ENCODE measurements around the gene ASAP2. TPM values are rescaled to one million over a fixed set of nuclear protein-coding genes. Genes with fewer than 3 reads are reported as not detected.

The ASAP2 gene
- total RNA-seq, 2 experiments from 2014 or later: not detected

GRCh38 chr2:9328931-9329330, 122.3 kb downstream of the ASAP2 start:
- Mint-ChIP-seq H3K9me3 (no peaks in the 10 kb centered on the region), H3K36me3 (no peaks in the 10 kb centered on the region), H3K27ac (no peak overlapping the region), H3K4me1 (no peaks in the 10 kb centered on the region), H3K4me3 (no peak overlapping the region), H3K27me3 (peaks cover 4% of the 10 kb centered on the region)
- ATAC-seq (ENCODE audit: low read depth) (no peak), DNase-seq (no peak)
- POLR2A ChIA-PET: no interaction called here

- no peak for DNase-seq
- Mint-ChIP-seq H3K27me3 (peaks cover 4% of the 10 kb centered on the region), H3K4me1 (no peaks in the 10 kb centered on the region), H3K36me3 (no peaks in the 10 kb centered on the region), H3K4me3 (no peak overlapping the region), H3K9me3 (no peaks in the 10 kb centered on the region), H3K27ac (no peak overlapping the region)
- no peak for ATAC-seq (ENCODE audit: low read depth)
- POLR2A ChIA-PET: no interaction called here
Measured at GRCh38 chr2:9329497-9329896, 122.9 kb downstream of the ASAP2 start.

GRCh38 chr2:9330612-9331270, 124.1 kb downstream of the ASAP2 start:
- POLR2A ChIA-PET: no interaction called here
- DNase-seq (no peak), ATAC-seq (ENCODE audit: low read depth) (no peak)
- no peak overlapping the region for H3K4me3 Mint-ChIP-seq
- no peaks in the 10 kb centered on the region for H3K36me3 Mint-ChIP-seq
- no peaks in the 10 kb centered on the region for H3K9me3 Mint-ChIP-seq
- peaks cover 4% of the 10 kb centered on the region for H3K27me3 Mint-ChIP-seq
- H3K27ac Mint-ChIP-seq: no peak overlapping the region
- no peaks in the 10 kb centered on the region for H3K4me1 Mint-ChIP-seq

- peaks cover 5% of the 10 kb centered on the region for H3K4me1 Mint-ChIP-seq
- peaks cover 4% of the 10 kb centered on the region for H3K27me3 Mint-ChIP-seq
- H3K9me3 Mint-ChIP-seq: no peaks in the 10 kb centered on the region
- H3K4me3 Mint-ChIP-seq: no peak overlapping the region
- POLR2A ChIA-PET: no interaction called here
- ATAC-seq (ENCODE audit: low read depth) (no peak), DNase-seq (no peak)
- H3K27ac Mint-ChIP-seq: no peak overlapping the region
- no peaks in the 10 kb centered on the region for H3K36me3 Mint-ChIP-seq
Measured at GRCh38 chr2:9331704-9332103, 125.1 kb downstream of the ASAP2 start.

GRCh38 chr2:9332136-9332852, 125.7 kb downstream of the ASAP2 start:
- DNase-seq: no peak
- Mint-ChIP-seq H3K36me3 (no peaks in the 10 kb centered on the region), H3K9me3 (no peaks in the 10 kb centered on the region), H3K4me1 (peaks cover 5% of the 10 kb centered on the region), H3K27ac (no peak overlapping the region), H3K4me3 (no peak overlapping the region), H3K27me3 (peaks cover 4% of the 10 kb centered on the region)
- POLR2A ChIA-PET: no interaction called here
- ATAC-seq (ENCODE audit: low read depth): no peak

GRCh38 chr2:9332853-9333245, 126.2 kb downstream of the ASAP2 start:
- Mint-ChIP-seq H3K36me3 (no peaks in the 10 kb centered on the region), H3K4me1 (peaks cover 5% of the 10 kb centered on the region), H3K27ac (no peak overlapping the region), H3K4me3 (no peak overlapping the region), H3K9me3 (no peaks in the 10 kb centered on the region), H3K27me3 (peaks cover 4% of the 10 kb centered on the region)
- no peak for ATAC-seq (ENCODE audit: low read depth)
- DNase-seq: no peak
- POLR2A ChIA-PET: no interaction called here

GRCh38 chr2:9333591-9334171, 127.1 kb downstream of the ASAP2 start:
- no peak for ATAC-seq (ENCODE audit: low read depth)
- Mint-ChIP-seq H3K4me3 (no peak overlapping the region), H3K27ac (no peak overlapping the region), H3K4me1 (peaks cover 5% of the 10 kb centered on the region), H3K36me3 (no peaks in the 10 kb centered on the region), H3K9me3 (no peaks in the 10 kb centered on the region), H3K27me3 (peaks cover 6% of the 10 kb centered on the region)
- POLR2A ChIA-PET: no interaction called here
- DNase-seq: no peak

GRCh38 chr2:9334761-9335160, 128.1 kb downstream of the ASAP2 start:
- Mint-ChIP-seq H3K27me3 (peaks cover 4% of the 10 kb centered on the region), H3K4me1 (peaks cover 5% of the 10 kb centered on the region), H3K27ac (no peak overlapping the region), H3K9me3 (no peaks in the 10 kb centered on the region), H3K4me3 (no peak overlapping the region), H3K36me3 (no peaks in the 10 kb centered on the region)
- ATAC-seq (ENCODE audit: low read depth) (no peak), DNase-seq (no peak)
- POLR2A ChIA-PET: no interaction called here

- H3K36me3 Mint-ChIP-seq: no peaks in the 10 kb centered on the region
- H3K27ac Mint-ChIP-seq: no peak overlapping the region
- POLR2A ChIA-PET: no interaction called here
- no peaks in the 10 kb centered on the region for H3K9me3 Mint-ChIP-seq
- peaks cover 4% of the 10 kb centered on the region for H3K27me3 Mint-ChIP-seq
- no peak overlapping the region for H3K4me3 Mint-ChIP-seq
- H3K4me1 Mint-ChIP-seq: peaks cover 5% of the 10 kb centered on the region
- no peak for DNase-seq
- ATAC-seq (ENCODE audit: low read depth): no peak
Measured at GRCh38 chr2:9335322-9335832, 128.8 kb downstream of the ASAP2 start.

GRCh38 chr2:9336241-9336575, 129.6 kb downstream of the ASAP2 start:
- Mint-ChIP-seq H3K4me3 (no peak overlapping the region), H3K27ac (no peak overlapping the region), H3K36me3 (no peaks in the 10 kb centered on the region), H3K27me3 (peaks cover 4% of the 10 kb centered on the region), H3K9me3 (no peaks in the 10 kb centered on the region), H3K4me1 (peaks cover 5% of the 10 kb centered on the region)
- DNase-seq (no peak), ATAC-seq (ENCODE audit: low read depth) (peak; percentile 76)
- POLR2A ChIA-PET: no interaction called here

- Mint-ChIP-seq H3K27ac (no peak overlapping the region), H3K9me3 (no peaks in the 10 kb centered on the region), H3K4me1 (peaks cover 5% of the 10 kb centered on the region), H3K36me3 (no peaks in the 10 kb centered on the region), H3K4me3 (no peak overlapping the region), H3K27me3 (peaks cover 4% of the 10 kb centered on the region)
- DNase-seq: no peak
- ATAC-seq (ENCODE audit: low read depth): no peak
- POLR2A ChIA-PET: no interaction called here
Measured at GRCh38 chr2:9336576-9337314, 130.1 kb downstream of the ASAP2 start.

- Mint-ChIP-seq H3K4me1 (peaks cover 5% of the 10 kb centered on the region), H3K27me3 (peaks cover 3% of the 10 kb centered on the region), H3K9me3 (no peaks in the 10 kb centered on the region), H3K4me3 (no peak overlapping the region), H3K36me3 (no peaks in the 10 kb centered on the region), H3K27ac (no peak overlapping the region)
- ATAC-seq (ENCODE audit: low read depth): no peak
- DNase-seq: no peak
- POLR2A ChIA-PET: no interaction called here
Measured at GRCh38 chr2:9337901-9338300, 131.3 kb downstream of the ASAP2 start.

- POLR2A ChIA-PET: no interaction called here
- H3K4me1 Mint-ChIP-seq: peaks cover 2% of the 10 kb centered on the region
- no peak for DNase-seq
- no peak overlapping the region for H3K27ac Mint-ChIP-seq
- no peak for ATAC-seq (ENCODE audit: low read depth)
- no peaks in the 10 kb centered on the region for H3K36me3 Mint-ChIP-seq
- no peaks in the 10 kb centered on the region for H3K9me3 Mint-ChIP-seq
- peaks cover 5% of the 10 kb centered on the region for H3K27me3 Mint-ChIP-seq
- H3K4me3 Mint-ChIP-seq: no peak overlapping the region
Measured at GRCh38 chr2:9341337-9341887, 134.8 kb downstream of the ASAP2 start.
